H1 (cell line): ENCODE results near the gene TACR2. TPM values are rescaled to one million over a fixed set of nuclear protein-coding genes. Genes with fewer than 3 reads are reported as not detected.

ENCODE experiments used
- TAF1 ChIP-seq: IDR thresholded peaks from 2 replicates; pipeline ENCODE4 v1.6.1; 2011; ENCODE audit warnings: mild to moderate bottlenecking, low read depth, low read length
- TCF12 ChIP-seq: IDR thresholded peaks from 2 replicates; pipeline ENCODE4 v1.6.1; 2011; ENCODE audit warnings: low read depth, mild to moderate bottlenecking, low read length
- polyA plus RNA-seq, 7 experiments: library from polyadenylated mRNA; depleted of rRNA in 3 of 7; stranded (reverse) in 5 of 7; unstranded in 2 of 7; fragments of >200 nt in 5 of 7; fragments of 200-250 nt in 2 of 7; gene quantifications; 1 replicate in 5 of 7; 2 replicates in 1 of 7; 4 replicates in 1 of 7; pipeline versions ENCODE4 v1.2.1 to v1.2.3, GENCODE V29; 2011 to 2013; ENCODE audit warnings: missing spikeins in 2 of 7, mixed read lengths in 2 of 7
- total RNA-seq: library from RNA; stranded (reverse); fragmentation: NEBNext Ultra II Directional; extraction: Animal tissue kit (Norgen Biotek cat#: 25700); gene quantifications from 2 replicates; pipeline ENCODE4 v1.2.1, GENCODE V29; 2021
- TF ChIP-seq, protein P1 (sequence below), 3 experiments: IDR thresholded peaks; 1 replicate in 2 of 3; 2 replicates in 1 of 3; pipeline versions ENCODE4 v1.5.1 to v1.6.1; 2011; ENCODE audit warnings: low read length in 3 of 3, mild to moderate bottlenecking in 3 of 3, inconsistent platforms in 2 of 3, low read depth in 1 of 3, moderate library complexity in 1 of 3; ENCODE audit not compliant: insufficient read depth in 1 of 3; ENCODE audit errors: control extremely low read depth in 1 of 3

Gene TACR2
- total and polyA plus RNA-seq, 2 of the 8 experiments (the other 6 are each of a cell fraction or from before 2014, with no cell fraction given) = 0.06 TPM; not detected in 1

DNA sequence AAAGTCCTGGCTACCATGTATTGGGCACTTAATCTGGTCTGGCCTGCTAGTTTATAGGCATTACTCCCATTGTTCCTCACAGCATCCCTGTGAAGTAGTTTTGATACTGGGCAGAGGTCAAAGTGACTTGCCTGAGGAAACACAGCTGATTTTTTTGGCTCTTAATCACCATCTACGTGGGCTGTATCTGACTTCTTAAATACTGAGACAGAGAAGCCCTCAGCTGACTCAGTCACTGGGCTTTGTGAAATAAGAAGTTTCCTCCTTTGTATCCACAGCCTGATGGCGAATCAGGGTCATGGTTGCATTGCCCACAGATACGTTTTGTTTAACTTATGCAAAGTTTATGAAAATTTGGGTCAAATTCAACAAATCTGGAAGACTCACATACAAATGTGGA, 13.2 kb downstream of the TACR2 start (continued):
- TF ChIP-seq, protein P1, sequence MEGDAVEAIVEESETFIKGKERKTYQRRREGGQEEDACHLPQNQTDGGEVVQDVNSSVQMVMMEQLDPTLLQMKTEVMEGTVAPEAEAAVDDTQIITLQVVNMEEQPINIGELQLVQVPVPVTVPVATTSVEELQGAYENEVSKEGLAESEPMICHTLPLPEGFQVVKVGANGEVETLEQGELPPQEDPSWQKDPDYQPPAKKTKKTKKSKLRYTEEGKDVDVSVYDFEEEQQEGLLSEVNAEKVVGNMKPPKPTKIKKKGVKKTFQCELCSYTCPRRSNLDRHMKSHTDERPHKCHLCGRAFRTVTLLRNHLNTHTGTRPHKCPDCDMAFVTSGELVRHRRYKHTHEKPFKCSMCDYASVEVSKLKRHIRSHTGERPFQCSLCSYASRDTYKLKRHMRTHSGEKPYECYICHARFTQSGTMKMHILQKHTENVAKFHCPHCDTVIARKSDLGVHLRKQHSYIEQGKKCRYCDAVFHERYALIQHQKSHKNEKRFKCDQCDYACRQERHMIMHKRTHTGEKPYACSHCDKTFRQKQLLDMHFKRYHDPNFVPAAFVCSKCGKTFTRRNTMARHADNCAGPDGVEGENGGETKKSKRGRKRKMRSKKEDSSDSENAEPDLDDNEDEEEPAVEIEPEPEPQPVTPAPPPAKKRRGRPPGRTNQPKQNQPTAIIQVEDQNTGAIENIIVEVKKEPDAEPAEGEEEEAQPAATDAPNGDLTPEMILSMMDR (IDR thresholded peaks at IDR 0.05; ENCODE audit: control extremely low read depth in 1 of 3, insufficient read depth in 1 of 3, low read depth in 1 of 3, low read length in 3 of 3) = no peak
- TF ChIP-seq TAF1 (no peak), TCF12 (no peak)
